ENCODE results near the gene ARHGAP24.

The ARHGAP24 gene

DNA sequence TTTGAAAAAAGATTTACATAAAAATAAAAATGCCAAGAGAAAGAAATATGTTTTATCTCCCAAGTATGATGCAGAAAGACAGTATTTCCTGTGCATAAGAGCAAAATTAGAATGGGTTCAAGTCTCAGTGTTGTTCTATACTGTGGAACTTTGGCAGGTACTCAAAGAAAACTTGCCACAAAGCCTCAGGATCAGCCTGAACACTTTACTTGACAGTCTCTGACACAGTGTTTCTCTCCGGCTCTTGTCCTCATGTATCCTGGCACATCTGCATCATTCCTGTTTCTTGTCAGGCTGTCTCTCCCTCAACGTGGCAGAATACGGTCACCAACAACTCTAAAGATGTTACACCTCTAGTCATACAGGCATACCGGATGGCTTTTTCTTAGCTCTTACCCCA is 273.7 kb downstream of the ARHGAP24 start:
- no peak for DNase-seq

- DNase-seq, result no peak
Observed at GRCh38 chr4:85751866-85752265, 276.9 kb downstream of the ARHGAP24 start.

DNA sequence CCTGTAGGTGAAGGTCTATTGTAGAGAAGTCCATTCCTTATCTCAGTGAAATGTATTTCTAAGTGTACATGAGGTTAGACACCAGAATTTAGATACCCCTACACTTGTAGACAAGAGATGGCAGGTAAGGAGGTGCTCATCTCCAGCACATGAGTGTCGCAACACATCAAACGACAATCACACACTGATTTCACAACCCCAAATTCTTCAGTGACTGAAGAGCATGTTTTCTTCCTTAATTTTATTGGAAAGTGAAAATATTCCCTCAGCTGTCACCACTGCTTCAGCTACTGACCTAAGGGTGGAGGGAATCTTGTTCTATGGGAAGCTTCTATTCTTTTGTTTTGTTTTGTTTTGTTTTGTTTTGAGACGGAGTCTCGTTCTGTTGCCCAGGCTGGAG is 280.3 kb downstream of the ARHGAP24 start:
- DNase-seq, result no peak

- DNase-seq, result no peak
Observed at GRCh38 chr4:85756938-85757337, 282.0 kb downstream of the ARHGAP24 start.

GRCh38 chr4:85759388-85759787 is 284.4 kb downstream of the ARHGAP24 start:
- no peak for DNase-seq

DNA sequence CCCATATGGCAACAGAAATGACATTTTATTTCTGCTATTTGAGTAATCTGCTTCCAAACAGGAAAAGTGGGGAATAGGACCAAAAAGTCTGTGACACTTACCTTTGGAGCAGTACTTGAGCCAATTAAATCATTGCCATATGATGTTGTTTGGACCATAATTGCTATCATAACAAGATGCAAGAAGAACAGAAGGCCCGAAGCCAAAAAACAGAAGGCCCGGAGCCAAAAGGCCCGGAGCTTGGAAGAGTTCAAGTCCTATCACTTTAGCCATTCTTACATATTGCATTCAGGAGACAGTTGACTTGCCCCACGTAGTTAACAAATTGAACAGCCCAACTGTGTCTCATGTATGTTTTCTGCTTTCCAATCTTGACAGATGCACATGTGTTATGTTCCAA is 285.6 kb downstream of the ARHGAP24 start:
- DNase-seq, result no peak

DNA sequence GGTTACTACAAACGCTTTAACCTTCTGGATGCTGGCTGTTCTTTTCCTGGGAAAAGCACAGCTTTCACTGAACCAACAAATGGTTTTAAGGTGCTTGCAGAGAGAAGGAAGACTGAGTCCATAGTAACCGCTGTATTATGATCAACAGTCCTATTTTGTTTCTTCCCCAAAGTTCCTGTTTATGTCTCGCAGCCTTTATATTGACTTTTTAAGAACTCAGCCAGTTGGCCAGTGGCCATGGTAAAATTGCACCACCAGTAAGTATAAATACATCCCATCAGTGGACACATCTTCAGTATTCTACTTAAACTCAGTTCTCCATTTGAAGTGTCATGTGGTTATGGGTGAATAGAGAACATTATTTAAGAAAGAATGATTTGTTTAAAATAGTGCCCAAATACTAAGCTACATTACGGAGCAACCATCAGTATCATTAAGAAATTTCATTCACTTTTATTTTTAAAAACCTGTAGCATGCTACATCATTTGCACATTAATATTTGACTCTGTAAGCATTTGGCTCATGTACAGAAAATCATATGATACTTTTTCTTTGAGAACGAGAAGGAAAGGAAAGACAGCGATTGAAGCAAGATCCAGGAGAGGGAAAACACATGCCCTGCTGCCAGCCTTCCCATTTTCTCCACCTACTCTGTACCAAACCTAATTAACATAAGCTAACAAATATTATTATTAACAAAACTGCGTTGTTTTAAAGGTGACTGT is 287.0 kb downstream of the ARHGAP24 start:
- DNase-seq, result no peak

GRCh38 chr4:85762529-85762871 is 287.6 kb downstream of the ARHGAP24 start:
- DNase-seq, result no peak

DNA sequence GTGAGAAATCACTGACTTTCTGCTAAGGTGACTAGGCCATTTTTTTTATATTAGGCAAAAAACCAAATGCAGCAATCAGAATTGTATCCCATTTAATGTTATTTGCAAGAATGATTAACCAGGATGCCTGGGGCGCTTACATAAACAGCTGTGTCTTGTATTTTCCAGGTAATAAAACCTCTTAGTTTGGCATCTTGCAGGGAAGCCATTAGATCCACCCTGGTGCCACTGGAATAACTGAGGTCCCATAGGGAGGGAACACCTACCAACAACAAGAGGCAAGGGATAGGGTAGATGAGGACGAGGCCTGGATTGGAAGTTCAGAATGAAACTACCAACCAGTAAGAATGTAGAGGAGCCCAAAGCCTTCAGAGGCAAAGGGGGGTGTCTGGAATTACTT is 288.3 kb downstream of the ARHGAP24 start:
- DNase-seq, result no peak

GRCh38 chr4:85767649-85768048 is 292.7 kb downstream of the ARHGAP24 start:
- DNase-seq, result no peak

GRCh38 chr4:85769009-85769408 is 294.1 kb downstream of the ARHGAP24 start:
- DNase-seq, result no peak

GRCh38 chr4:85772470-85772869 is 297.5 kb downstream of the ARHGAP24 start:
- DNase-seq, result no peak

DNA sequence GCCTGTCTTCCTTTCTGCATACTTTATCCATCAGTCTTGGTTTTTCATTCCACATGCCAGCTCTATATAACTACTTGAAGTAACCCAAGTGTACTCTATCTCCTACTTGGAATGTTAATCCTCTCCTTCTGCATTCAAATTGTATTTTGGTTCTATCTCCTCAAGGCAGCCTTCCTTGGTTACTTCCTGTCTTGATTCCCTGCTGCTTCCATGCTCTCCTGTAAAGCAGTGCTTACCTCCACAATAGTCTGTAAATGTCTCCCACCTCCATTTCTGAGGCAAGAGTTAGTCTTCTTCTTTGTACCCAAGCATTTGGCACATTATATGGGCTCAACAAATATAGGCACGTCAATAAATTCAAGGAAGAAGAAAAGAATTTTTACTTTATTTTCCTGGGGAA is 298.4 kb downstream of the ARHGAP24 start:
- DNase-seq, result no peak

DNA sequence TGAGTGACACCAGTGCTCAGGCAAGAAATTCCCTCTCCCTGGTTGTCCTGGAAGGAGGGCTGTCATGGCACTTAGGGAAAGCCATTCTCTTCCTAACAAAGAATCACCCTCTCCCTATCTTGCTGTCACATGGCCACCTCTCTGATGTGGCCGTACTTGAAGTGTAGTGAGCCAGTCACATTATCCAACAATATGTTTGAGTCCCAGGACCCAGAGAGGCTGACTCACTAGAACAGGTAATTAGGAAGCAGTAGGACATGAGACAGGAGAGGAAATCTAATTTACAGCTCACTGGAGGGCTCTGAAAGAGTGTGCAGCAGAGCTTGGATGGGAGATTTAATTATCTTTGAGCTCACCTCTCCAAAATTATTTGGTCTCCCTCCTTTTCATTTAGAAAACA is 299.1 kb downstream of the ARHGAP24 start:
- no peak for DNase-seq

DNA sequence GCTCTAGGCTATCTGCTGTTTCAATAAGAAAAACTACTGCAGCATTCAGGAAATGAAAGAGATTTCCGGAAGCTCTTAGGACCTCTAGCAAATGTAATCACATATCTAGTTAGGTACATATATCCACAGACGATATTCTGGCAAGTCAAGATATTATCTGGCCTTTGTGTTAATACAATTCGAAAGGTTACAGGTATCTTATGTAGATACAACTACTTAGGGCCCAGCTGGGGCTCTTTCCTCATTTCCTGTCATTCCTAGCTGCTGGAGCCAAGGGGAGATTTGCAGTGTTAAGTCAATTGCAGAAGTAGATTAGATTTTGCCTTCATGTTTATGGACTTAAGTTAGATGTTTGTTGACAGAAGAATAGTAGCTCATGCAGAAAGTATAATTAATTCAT is 299.5 kb downstream of the ARHGAP24 start:
- no peak for DNase-seq

DNA sequence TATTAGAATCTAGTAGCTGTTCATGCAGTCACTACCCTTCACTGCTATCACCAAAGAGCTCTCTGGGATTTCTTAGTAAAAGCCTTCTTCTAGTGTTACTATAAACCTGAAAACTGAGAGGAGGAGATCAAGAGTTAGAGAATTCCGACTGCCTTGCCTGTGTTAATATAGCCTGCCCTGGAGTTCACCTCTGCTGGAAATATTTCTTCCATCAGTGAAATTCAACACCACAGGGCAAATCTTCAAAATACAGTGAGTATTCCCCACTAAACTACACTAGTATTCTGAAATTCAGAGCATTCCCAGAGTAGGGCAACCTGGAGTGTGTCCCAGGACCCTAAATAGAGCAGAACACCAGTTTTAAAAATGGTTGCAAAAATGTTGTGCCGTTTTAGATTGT is 301.1 kb downstream of the ARHGAP24 start:
- DNase-seq, result no peak

GRCh38 chr4:85776579-85776978 is 301.6 kb downstream of the ARHGAP24 start:
- no peak for DNase-seq

DNA sequence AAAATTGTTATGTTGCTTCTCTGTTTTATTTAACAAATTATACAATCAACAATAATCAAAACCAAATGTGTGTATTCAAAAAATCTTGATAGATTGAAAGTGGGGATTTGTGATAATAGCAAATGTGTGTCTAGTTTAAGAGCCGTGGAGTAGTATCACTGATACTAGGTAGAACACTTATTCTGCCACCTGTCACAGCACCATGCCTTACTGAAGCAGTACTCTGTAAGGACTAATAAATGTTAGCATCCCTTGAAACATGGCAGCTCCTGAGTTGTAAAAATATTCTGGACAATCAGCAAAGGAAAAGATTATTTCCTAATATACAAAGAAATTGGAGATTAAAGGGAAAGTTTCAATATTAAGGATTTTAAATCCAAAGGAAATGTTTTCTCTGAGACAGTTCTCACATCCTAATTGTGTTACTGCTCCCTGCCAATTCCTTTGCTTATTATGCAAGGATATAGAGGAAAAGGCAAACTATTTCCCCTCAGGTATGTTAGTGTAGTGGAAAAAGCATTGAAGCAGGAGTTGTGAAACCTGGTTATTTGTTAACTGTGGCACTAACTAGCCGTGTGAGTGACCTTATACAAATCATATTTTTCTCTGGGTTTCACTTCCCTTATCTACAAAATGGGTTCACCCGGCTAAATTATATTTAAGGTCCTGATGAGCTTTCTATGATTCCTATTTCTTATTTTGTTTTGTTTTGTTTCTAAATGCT is 303.1 kb downstream of the ARHGAP24 start:
- no peak for DNase-seq

- DNase-seq, result no peak
Observed at GRCh38 chr4:85778632-85779131, 303.7 kb downstream of the ARHGAP24 start.

DNA sequence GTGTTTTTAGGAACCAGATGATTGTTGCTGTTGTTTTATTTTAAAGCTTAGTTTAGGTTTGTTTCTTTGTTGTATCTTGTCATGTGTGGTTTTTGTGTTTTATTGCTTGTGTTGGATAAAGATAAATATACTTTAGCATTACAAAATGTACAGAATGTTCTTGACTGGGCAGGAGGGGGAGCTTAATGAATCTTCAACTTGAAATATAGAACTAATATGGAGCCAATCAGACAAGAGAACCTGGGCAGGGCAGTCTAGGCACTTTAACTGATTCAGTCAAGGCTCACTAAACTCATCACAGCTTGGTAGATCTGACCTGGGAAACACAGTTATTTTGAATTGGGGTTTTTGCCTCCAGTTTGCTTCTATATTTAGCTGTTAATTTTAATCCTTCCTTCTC is 304.2 kb downstream of the ARHGAP24 start:
- DNase-seq, result no peak

- DNase-seq, result no peak
Observed at GRCh38 chr4:85780664-85781063, 305.7 kb downstream of the ARHGAP24 start.

GRCh38 chr4:85783483-85783882 is 308.5 kb downstream of the ARHGAP24 start:
- DNase-seq, result no peak

- DNase-seq, result no peak
Observed at GRCh38 chr4:85783900-85784299, 308.9 kb downstream of the ARHGAP24 start.

GRCh38 chr4:85784348-85784747 is 309.4 kb downstream of the ARHGAP24 start:
- DNase-seq, result no peak

DNA sequence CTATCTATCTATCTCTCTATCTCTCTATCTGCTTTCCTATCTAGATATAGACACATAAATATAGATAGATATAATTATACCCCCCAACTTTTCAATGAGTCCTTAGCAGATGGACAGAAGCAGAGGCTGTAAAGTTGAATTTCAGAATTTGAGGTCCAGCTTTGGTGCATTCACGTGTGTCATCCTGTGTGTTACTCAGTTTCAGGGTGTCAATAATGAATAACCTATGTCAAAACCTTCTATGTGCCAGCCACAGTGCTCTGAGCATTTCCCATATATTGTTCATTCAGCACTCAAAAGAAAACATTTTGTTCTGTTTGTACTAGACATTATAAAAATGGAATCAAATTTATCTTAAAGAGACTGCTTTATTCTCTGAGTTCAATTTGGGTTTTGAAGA is 310.0 kb downstream of the ARHGAP24 start:
- no peak for DNase-seq

Data from NCI-H1048 (cell line).